IMR-90 (cell line): ENCODE measurements around the gene LRP5. TPM values are rescaled to one million over a fixed set of nuclear protein-coding genes. Genes with fewer than 3 reads are reported as not detected.

ENCODE experiments used
- ATAC-seq: fragments of 200-7000 bp; cut with Tn5 transposase; 2 replicates; pipeline ENCODE4 v1.9.1; 2020; ENCODE audit warnings: low read depth, mild to moderate bottlenecking, moderate library complexity
- BruUV-seq: library from RNA; stranded (reverse); fragments of 400-500 nt; replicated peaks from 2 replicates; lab custom pipeline; 2021; lab: Mats Ljungman, UMichigan
- CTCF ChIA-PET: fragments of 300-600 bp; formaldehyde crosslinking; extraction: SDS; loops from one replicate; lab custom pipeline; 2021; ENCODE audit warnings: antibody characterized with exemption; lab: Yijun Ruan, JAX
- POLR2A ChIA-PET: fragments of 300-600 bp; sonication (Branson Sonifier 250); formaldehyde crosslinking; loops from one replicate; lab custom pipeline; 2022; ENCODE audit warnings: antibody characterized with exemption; ENCODE audit not compliant: unreplicated experiment; lab: Charles Lee
- DNase-seq: peaks from one replicate; pipeline ENCODE4 v3.0.0; 2013
- H2AFZ ChIP-seq: replicated peaks from 2 replicates; pipeline ENCODE3; 2013; ENCODE audit warnings: low read length, mild to moderate bottlenecking; ENCODE audit not compliant: poor library complexity
- H2AK5ac ChIP-seq: 2 replicates; pipeline ENCODE4 v1.6.1; 2013; ENCODE audit warnings: low read depth, low read length, inconsistent platforms
- H2AK9ac ChIP-seq: replicated peaks from 2 replicates; pipeline ENCODE3; 2013; ENCODE audit warnings: mild to moderate bottlenecking, low read depth, low read length, moderate library complexity; ENCODE audit not compliant: poor library complexity
- H2BK120ac ChIP-seq: 2 replicates; pipeline ENCODE4 v1.6.1; 2013; ENCODE audit warnings: low read depth, low read length, inconsistent platforms
- H2BK15ac ChIP-seq: 3 replicates; pipeline ENCODE4 v1.6.1; 2013; ENCODE audit warnings: low read depth, low read length, inconsistent platforms
- H2BK20ac ChIP-seq: 2 replicates; pipeline ENCODE4 v1.6.1; 2013; ENCODE audit warnings: low read depth, mild to moderate bottlenecking, inconsistent platforms, low read length, moderate library complexity
- H2BK5ac ChIP-seq: 2 replicates; pipeline ENCODE4 v1.6.1; 2013; ENCODE audit warnings: mild to moderate bottlenecking, low read depth, low read length, inconsistent platforms; ENCODE audit not compliant: poor library complexity, severe bottlenecking
- H3K14ac ChIP-seq: replicated peaks from 2 replicates; pipeline ENCODE4 v1.6.1; 2013; ENCODE audit warnings: low read depth, low read length, inconsistent platforms
- H3K18ac ChIP-seq: 2 replicates; pipeline ENCODE4 v1.6.1; 2013; ENCODE audit warnings: low read depth, low read length, control low read depth
- H3K23ac ChIP-seq: 2 replicates; pipeline ENCODE4 v1.6.1; 2013; ENCODE audit warnings: low read depth, low read length, inconsistent platforms
- H3K27ac ChIP-seq: 2 replicates; pipeline ENCODE4 v1.5.1; 2013; ENCODE audit warnings: mild to moderate bottlenecking, control low read depth, low read length; ENCODE audit not compliant: insufficient read depth
- H3K27me3 ChIP-seq: 2 replicates; pipeline ENCODE4 v1.6.1; 2013; ENCODE audit warnings: low read length; ENCODE audit not compliant: control insufficient read depth, insufficient read depth
- H3K36me3 ChIP-seq: 2 replicates; pipeline ENCODE4 v1.6.1; 2013; ENCODE audit warnings: low read length, mixed read lengths; ENCODE audit not compliant: control insufficient read depth, insufficient read depth
- H3K4ac ChIP-seq: 2 replicates; pipeline ENCODE4 v1.6.1; 2013; ENCODE audit warnings: low read depth, low read length, inconsistent platforms
- H3K4me1 ChIP-seq: 2 replicates; pipeline ENCODE4 v1.6.1; 2013; ENCODE audit warnings: low read length, mixed read lengths; ENCODE audit not compliant: control insufficient read depth, insufficient read depth
- H3K4me2 ChIP-seq: 2 replicates; pipeline ENCODE4 v1.6.1; 2013; ENCODE audit warnings: low read depth, mild to moderate bottlenecking, control low read depth, low read length, moderate library complexity
- H3K4me3 ChIP-seq: 2 replicates; pipeline ENCODE4 v1.5.1; 2013; ENCODE audit warnings: low read depth, mild to moderate bottlenecking, control low read depth, low read length, moderate library complexity; ENCODE audit not compliant: insufficient read depth
- H3K56ac ChIP-seq: 2 replicates; pipeline ENCODE4 v1.6.1; 2013; ENCODE audit warnings: low read length, inconsistent platforms; ENCODE audit not compliant: insufficient read depth; ENCODE audit errors: extremely low read depth
- H3K79me1 ChIP-seq, 2 experiments: 2 replicates each; pipeline ENCODE4 v1.6.1; 2013; ENCODE audit warnings: low read length in 2 of 2, inconsistent platforms in 1 of 2, low read depth in 1 of 2
- H3K9ac ChIP-seq: 2 replicates; pipeline ENCODE4 v1.6.1; 2013; ENCODE audit warnings: low read depth, low read length, control low read depth
- H3K9me1 ChIP-seq: 2 replicates; pipeline ENCODE4 v1.6.1; 2013; ENCODE audit warnings: low read length, inconsistent platforms; ENCODE audit not compliant: insufficient read depth
- H3K9me3 ChIP-seq: 2 replicates; pipeline ENCODE4 v1.6.1; 2013; ENCODE audit warnings: low read length; ENCODE audit not compliant: control insufficient read depth, insufficient read depth
- H4K20me1 ChIP-seq: 2 replicates; pipeline ENCODE4 v1.6.1; 2013; ENCODE audit warnings: low read length, inconsistent platforms; ENCODE audit not compliant: insufficient read depth
- H4K5ac ChIP-seq: 2 replicates; pipeline ENCODE4 v1.6.1; 2013; ENCODE audit warnings: mild to moderate bottlenecking, low read depth, low read length, control low read depth
- H4K8ac ChIP-seq, 2 experiments: 2 replicates each; pipeline ENCODE4 v1.6.1; 2013; ENCODE audit warnings: low read depth in 2 of 2, low read length in 2 of 2, control low read depth in 1 of 2, inconsistent platforms in 1 of 2
- H4K91ac ChIP-seq: 2 replicates; pipeline ENCODE4 v1.6.1; 2013; ENCODE audit warnings: low read depth, low read length, inconsistent platforms; ENCODE audit not compliant: insufficient read depth
- NFE2L2 ChIP-seq: fragments of 150-350 bp; IDR thresholded peaks from 2 replicates; pipeline ENCODE4 v1.6.1; 2016; ENCODE audit warnings: low read depth, mild to moderate bottlenecking, low read length
- WGBS, 2 experiments: methylation state at CpG; one replicate each; pipeline versions ENCODE4 v1.1.5 to v1.1.7; 2013; ENCODE audit warnings: missing lambda C conversion rate in 2 of 2; ENCODE audit not compliant: insufficient read length in 1 of 2; ENCODE audit errors: extremely low coverage in 2 of 2; 5-methylcytosine and 5-hydroxymethylcytosine counted together
- dilution Hi-C: fragments of 300-500 bp; cut with HindIII; formaldehyde crosslinking; loops from one replicate; pipeline ENCODE4 v1.14.3; 2018; ENCODE audit warnings: low sequenced_read_pairs; ENCODE audit not compliant: unreplicated experiment
- in situ Hi-C: fragments of 300-500 bp; cut with MboI; formaldehyde crosslinking; loops from 3 replicates; pipeline ENCODE4 v1.14.3; 2019; ENCODE audit warnings: low sequenced_read_pairs, inconsistent platforms, mixed read lengths
- intact Hi-C: fragments of 100-400 bp; cut with micrococcal nuclease; formaldehyde crosslinking; loops from 2 replicates; pipeline ENCODE4 v1.10.0; 2022
- polyA plus RNA-seq, 3 experiments: library from polyadenylated mRNA; depleted of rRNA; stranded (reverse); fragments of >200 nt; gene quantifications; 2 replicates each; pipeline ENCODE4 v1.2.3, GENCODE V29; 2012; ENCODE audit warnings: low replicate concordance in 1 of 3
- total RNA-seq: library from RNA; depleted of rRNA; stranded (reverse); fragments of >200 nt; gene quantifications from 2 replicates; pipeline ENCODE4 v1.2.3, GENCODE V29; 2012

LRP5 gene
- total and polyA plus RNA-seq, 2 of the 4 experiments (the other 2 are of a cell fraction), result 10.4 to 15.0 TPM

GRCh38 chr11:68437927-68438657 lies 125.7 kb downstream of the LRP5 start:
- Histone ChIP-seq H3K9me1 (peaks cover 19% of the 10 kb centered on the region; the same call in 1 of the 2 replicates), H3K56ac (no peak overlapping the region), H3K27me3 (no peaks in the 10 kb centered on the region), H3K18ac (no peak overlapping the region), H2AFZ (no peak overlapping the region), H3K4me1 (peaks cover 20% of the 10 kb centered on the region), H3K36me3 (peaks cover 39% of the 10 kb centered on the region), H2AK5ac (no peak overlapping the region), H4K20me1 (0 out of 2 replicates have a peak, but pooled peaks cover 3% of the 10 kb centered on the region), H3K14ac (no peak overlapping the region), H2BK15ac (no peak overlapping the region), H2BK20ac (no peak overlapping the region), H3K9me3 (no peaks in the 10 kb centered on the region), H3K4me2 (no peak overlapping the region), H3K9ac (no peak overlapping the region), H4K8ac (peak overlapping the region; percentile 28 to 99; a peak in 3 of 4 replicates), H2AK9ac (peak overlapping the region; percentile 2), H3K23ac (no peak overlapping the region), H3K4ac (no peak overlapping the region), H3K4me3 (no peak overlapping the region), H2BK5ac (peak overlapping the region; percentile 37), H3K27ac (no peak overlapping the region), H4K5ac (no peak overlapping the region), H2BK120ac (peak overlapping the region; percentile 3; the same call in 1 of the 2 replicates), H4K91ac (no peak overlapping the region), H3K79me1 (0 out of 4 replicates have a peak, but pooled peaks cover 0 to 2% of the 10 kb centered on the region in 2 experiments)
- dilution Hi-C loops, result no loop called here
- 96% methylated on average over 10 of the region's 34 CpGs; no CpG with 5 or more reads in 1 of the 2 experiments for WGBS, 2 experiments
- intact Hi-C loops, result no loop called here
- no peak for ATAC-seq
- DNase-seq, result no peak
- ChIA-PET CTCF (no interaction called here), POLR2A (interaction anchor here (0.6 kb wide), 1 partner anchor 84 kb away, joined by 8 read pairs; no protein-coding TSS in a partner anchor)
- no TSS peak for BruUV-seq
- no peak for TF ChIP-seq NFE2L2
- in situ Hi-C loops, result no loop called here
